Nucleus accumbens (tissue), 56 donors: Measurements from ENCODE around the gene RADIL.
"Not testable (repeated sequence)": the region's sequence is repeated elsewhere in the genome, so short reads cannot be mapped to it uniquely, and the experiment has no call there.

Source experiments
- DNase-seq, 56 donors: peaks; one replicate each; lab custom pipeline; 2025; lab: John Stamatoyannopoulos, UW

Gene RADIL

GRCh38 chr7:4883372-4884144 lies at the start of gene RADIL:
TSS of gene RADIL (minus strand) at chr7:4883716. CDS start at chr7:4878139, 5,577 bp downstream.
- peak; percentile 28 to 97 (median 87) for DNase-seq

DNA sequence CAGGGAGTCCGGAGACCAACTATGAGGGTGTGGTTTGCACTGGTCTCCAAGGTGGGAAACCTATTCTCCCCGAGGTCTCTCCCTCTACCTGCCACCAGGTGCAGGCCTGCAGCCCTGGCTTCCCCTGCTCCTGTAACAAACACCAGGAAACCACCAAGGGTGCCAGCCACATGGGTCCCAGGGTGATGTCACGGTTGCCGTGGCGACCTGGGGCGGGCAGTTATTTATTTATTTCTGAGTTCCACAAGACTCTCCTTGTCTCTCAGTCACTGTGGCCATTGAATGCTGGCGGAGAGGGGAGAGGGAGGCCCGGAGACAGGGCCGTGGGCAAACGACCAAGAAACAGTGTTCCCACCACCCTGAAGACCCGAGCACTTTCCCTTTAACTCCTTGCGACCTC lies 48.4 kb upstream of the RADIL start:
- DNase-seq: peak; percentile 21 to 94 (median 80)

DNA sequence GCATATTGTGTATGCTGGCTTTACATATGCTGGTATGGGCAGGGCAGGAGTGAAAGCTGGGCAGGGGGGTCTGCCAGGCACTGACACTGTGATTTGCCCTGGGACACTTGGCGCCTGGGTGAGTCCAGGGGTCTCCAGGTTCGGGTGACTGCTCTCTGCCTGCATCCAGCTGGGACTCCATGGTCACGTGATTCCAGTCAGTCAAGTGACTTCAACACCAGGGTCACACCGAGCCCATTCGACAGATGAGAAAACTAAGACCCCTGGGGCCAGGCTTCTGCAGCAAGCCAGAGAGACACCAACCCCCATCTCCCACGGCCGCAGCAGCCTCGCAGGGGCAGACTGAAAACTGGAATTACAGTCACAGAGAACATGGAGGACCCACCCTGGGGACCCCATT lies 45.5 kb upstream of the RADIL start:
- DNase-seq: no peak

DNA sequence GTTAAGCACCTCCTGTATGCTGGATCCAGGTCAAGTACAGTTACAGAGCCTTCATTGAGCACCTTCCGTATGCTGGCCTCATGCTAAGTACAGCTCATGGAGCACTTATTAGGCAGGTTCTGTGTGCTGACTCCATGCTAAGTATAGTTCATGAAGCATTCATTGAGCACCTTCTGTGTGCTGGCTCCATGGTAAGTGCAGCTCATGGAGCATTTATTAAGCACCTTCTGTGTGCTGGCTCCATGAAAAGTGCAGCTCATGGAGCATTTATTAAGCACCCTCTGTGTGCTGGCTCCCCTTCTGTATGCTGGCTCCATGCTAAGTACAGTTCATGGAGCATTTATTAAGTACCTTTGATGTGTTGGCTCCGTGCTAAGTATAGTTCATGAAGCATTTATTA lies 44.9 kb upstream of the RADIL start:
- no peak for DNase-seq

DNA sequence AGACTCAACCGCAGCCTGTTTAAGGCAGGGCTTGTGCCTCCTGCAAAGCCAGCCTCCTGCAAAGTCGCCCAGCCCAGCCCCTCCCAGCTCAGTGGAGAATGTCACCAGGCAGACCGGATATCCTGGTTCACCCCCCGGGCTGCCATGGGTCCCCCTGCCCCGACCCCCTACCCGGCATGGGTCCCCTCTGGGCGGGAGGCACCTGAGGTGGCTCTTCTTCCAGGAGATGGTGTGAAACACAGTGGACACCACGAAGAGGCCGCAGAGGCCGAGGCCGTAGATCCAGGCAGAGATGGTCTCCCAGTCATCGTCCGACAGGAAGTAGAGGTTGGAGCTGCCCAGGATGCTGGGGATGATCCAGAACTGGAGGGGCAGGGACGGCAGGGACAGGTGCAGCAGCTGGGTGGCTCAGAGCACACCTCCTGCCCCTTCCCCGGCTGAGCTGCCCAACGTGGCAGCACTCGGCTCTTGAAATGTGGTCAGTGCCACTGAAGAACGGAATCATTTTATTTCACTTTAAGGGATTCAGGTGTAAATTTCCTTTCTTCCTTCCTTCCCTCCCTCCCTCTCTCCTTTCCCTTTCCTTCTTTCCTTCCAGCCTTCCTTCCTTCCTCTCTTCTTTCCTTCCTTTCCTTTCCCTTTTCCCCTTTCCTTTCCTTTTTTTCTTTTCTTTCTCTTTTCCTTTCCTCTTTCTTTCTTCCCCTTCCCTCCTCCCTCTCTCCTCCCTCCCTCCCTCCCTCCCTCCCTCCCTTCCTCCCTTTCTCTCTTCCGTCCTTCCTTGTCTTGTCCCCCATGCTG lies 36.7 kb upstream of the RADIL start:
- DNase-seq: no peak

DNA sequence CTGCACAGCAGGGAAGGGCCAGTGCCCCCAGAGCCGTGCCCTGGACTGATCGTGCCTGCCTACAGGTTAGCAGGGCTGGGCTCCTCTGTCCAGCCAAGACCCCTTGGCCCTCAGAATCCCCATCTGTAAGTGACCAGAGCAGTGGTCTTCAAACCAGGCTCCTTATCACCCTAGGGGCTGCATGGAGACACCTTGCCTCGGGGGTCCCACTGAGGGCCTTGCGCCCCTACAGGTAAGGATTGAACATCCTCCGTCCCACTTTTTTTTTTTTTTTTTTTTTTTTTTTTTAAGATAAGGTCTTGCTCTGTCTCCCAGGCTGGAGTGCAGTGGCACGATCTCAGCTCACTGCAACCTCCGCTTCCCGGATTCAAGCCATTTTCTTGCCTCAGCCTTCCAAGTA lies 32.6 kb upstream of the RADIL start:
- no peak for DNase-seq

- no peak for DNase-seq
These were observed 27.8 kb upstream of the RADIL start for GRCh38 chr7:4911111-4911828.

GRCh38 chr7:4906682-4907081 lies 23.2 kb upstream of the RADIL start:
- no peak for DNase-seq

- DNase-seq: no peak
These were observed 21.7 kb upstream of the RADIL start for GRCh38 chr7:4905171-4905570.

GRCh38 chr7:4904346-4904745 lies 20.8 kb upstream of the RADIL start:
- DNase-seq: no peak

- DNase-seq: peak in 18 of 56 donors; percentile 6 to 69 (median 34)
These were observed 12.2 kb upstream of the RADIL start for GRCh38 chr7:4895766-4896165.

DNA sequence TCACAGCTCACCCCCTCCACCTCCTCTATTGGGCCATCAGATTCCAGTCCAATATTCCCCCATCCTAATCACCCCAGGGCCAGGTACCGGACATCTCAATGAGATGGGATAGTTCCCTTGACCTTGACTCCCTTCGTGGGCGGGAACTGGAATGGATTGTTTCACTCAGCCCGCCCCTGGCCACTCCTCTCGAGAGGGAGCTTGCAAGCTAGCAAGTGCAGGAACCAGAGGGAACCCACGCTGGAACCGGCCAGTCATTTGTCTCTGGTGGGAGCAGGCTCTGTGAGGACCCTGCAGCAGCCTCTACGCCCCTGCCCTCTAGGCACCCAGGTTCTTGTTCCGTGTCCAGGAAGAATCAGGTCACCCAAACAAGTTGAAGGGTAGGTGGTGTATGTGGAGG lies 11.0 kb upstream of the RADIL start:
- DNase-seq: no peak

- no peak for DNase-seq
These were observed 10.5 kb upstream of the RADIL start for GRCh38 chr7:4893929-4894475.

GRCh38 chr7:4893188-4893587 lies 9.7 kb upstream of the RADIL start:
- DNase-seq: not testable (repeated sequence)

GRCh38 chr7:4891522-4891921 lies 8.0 kb upstream of the RADIL start:
- not testable (repeated sequence) for DNase-seq

GRCh38 chr7:4889682-4890081 lies 6.2 kb upstream of the RADIL start:
- DNase-seq: no peak

- DNase-seq: no peak
These were observed 4.6 kb upstream of the RADIL start for GRCh38 chr7:4888161-4888560.

GRCh38 chr7:4886671-4887070 lies 3.2 kb upstream of the RADIL start:
- DNase-seq: no peak

- DNase-seq: no peak
These were observed 1.8 kb upstream of the RADIL start for GRCh38 chr7:4885317-4885807.

GRCh38 chr7:4884164-4884563 lies 648 bp upstream of the RADIL start:
- DNase-seq: no peak

DNA sequence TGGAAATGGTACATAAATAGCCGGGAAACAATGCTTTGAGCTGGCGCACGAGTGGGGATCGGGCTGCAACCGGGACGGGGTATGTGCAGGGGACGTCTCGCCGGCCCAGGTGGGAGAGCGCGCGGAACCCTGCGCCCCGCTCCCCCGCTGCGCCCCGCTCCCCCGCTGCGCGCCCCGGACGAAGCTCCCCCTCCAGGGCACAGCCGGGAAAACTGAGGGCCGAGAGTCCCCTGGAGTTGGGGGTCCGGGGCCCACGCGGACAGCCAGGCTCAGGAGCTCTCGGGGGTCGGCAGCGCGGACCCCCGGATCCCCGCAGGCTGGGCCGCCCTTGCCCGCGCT lies 514 bp downstream of the RADIL start:
- no peak for DNase-seq
